ENCODE results near the gene RNF212.

DNA sequence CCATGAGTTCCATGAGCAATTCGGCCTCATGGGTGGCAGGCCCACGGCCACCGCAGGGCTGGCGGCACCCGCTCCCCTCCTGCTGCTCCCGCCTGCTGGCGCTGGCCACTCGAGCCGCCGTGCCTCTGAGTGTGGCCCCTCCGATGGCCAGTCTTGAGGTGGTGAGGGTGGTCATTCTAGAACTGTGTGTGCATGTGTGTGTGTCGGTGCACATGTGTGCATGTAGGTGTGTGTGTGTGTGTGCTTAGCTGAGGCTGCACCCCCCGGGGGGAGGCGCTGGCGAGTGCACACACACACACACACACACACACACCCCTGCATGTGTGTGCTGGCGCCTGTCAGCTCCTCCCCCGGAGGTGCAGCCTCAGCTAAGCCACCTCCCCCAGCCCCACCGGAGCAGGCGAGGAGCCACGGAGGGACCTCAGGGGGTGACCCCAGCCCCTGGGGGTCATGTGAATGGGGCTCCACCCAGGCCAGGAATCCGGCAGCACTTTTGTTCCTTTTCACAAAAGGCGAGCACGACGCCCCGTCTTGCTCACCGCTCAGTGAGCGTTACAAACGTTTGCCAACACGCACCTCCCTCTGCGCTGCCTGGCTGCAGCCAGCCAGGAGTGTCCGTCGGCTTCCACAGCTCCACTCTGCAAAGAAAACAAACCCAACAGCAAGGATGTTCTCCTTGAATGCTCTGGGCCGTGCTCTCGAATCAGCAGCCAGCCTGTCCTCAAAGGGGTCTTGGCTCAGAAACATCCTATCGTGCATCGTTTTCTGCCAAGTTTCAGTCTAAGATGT lies 72.0 kb downstream of the RNF212 start:
- TF ChIP-seq POLR2AphosphoS2 (IDR thresholded peaks at IDR 0.05; ENCODE audit: low read length) (no peak), RBBP5 (IDR thresholded peaks at IDR 0.05; ENCODE audit: borderline replicate concordance, insufficient read depth, low read length, poor library complexity, severe bottlenecking) (peak; percentile 54), MAFF (IDR thresholded peaks at IDR 0.05; ENCODE audit: low read length) (no peak), SMC3 (conservative IDR thresholded peaks at IDR 0.05; ENCODE audit: insufficient read depth, low read depth, low read length) (no peak), RAD51 (IDR thresholded peaks at IDR 0.05; ENCODE audit: borderline replicate concordance, low read depth) (no peak), RFX1 (IDR thresholded peaks at IDR 0.05) (no peak), ARHGAP35 (IDR thresholded peaks at IDR 0.05; ENCODE audit: partially characterized antibody) (no peak), POLR2AphosphoS5 (IDR thresholded peaks at IDR 0.05; ENCODE audit: control insufficient read depth, insufficient read depth, low read depth, low read length) (no peak), POLR2A (conservative IDR thresholded peaks at IDR 0.05) (no peak)
- TF ChIP-seq, protein P1, sequence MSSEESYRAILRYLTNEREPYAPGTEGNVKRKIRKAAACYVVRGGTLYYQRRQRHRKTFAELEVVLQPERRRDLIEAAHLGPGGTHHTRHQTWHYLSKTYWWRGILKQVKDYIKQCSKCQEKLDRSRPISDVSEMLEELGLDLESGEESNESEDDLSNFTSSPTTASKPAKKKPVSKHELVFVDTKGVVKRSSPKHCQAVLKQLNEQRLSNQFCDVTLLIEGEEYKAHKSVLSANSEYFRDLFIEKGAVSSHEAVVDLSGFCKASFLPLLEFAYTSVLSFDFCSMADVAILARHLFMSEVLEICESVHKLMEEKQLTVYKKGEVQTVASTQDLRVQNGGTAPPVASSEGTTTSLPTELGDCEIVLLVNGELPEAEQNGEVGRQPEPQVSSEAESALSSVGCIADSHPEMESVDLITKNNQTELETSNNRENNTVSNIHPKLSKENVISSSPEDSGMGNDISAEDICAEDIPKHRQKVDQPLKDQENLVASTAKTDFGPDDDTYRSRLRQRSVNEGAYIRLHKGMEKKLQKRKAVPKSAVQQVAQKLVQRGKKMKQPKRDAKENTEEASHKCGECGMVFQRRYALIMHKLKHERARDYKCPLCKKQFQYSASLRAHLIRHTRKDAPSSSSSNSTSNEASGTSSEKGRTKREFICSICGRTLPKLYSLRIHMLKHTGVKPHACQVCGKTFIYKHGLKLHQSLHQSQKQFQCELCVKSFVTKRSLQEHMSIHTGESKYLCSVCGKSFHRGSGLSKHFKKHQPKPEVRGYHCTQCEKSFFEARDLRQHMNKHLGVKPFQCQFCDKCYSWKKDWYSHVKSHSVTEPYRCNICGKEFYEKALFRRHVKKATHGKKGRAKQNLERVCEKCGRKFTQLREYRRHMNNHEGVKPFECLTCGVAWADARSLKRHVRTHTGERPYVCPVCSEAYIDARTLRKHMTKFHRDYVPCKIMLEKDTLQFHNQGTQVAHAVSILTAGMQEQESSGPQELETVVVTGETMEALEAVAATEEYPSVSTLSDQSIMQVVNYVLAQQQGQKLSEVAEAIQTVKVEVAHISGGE (CRISPR knock-in tag; IDR thresholded peaks at IDR 0.05), result no peak
- TF ChIP-seq, protein P2, sequence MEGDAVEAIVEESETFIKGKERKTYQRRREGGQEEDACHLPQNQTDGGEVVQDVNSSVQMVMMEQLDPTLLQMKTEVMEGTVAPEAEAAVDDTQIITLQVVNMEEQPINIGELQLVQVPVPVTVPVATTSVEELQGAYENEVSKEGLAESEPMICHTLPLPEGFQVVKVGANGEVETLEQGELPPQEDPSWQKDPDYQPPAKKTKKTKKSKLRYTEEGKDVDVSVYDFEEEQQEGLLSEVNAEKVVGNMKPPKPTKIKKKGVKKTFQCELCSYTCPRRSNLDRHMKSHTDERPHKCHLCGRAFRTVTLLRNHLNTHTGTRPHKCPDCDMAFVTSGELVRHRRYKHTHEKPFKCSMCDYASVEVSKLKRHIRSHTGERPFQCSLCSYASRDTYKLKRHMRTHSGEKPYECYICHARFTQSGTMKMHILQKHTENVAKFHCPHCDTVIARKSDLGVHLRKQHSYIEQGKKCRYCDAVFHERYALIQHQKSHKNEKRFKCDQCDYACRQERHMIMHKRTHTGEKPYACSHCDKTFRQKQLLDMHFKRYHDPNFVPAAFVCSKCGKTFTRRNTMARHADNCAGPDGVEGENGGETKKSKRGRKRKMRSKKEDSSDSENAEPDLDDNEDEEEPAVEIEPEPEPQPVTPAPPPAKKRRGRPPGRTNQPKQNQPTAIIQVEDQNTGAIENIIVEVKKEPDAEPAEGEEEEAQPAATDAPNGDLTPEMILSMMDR (IDR thresholded peaks at IDR 0.05 in 2 of 3, conservative IDR thresholded peaks at IDR 0.05 in 1 of 3; ENCODE audit: insufficient read depth in 2 of 3, low read depth in 1 of 3, low read length in 3 of 3), result no peak; a peak in 1 of 6 replicates
- TF ChIP-seq, protein P3, sequence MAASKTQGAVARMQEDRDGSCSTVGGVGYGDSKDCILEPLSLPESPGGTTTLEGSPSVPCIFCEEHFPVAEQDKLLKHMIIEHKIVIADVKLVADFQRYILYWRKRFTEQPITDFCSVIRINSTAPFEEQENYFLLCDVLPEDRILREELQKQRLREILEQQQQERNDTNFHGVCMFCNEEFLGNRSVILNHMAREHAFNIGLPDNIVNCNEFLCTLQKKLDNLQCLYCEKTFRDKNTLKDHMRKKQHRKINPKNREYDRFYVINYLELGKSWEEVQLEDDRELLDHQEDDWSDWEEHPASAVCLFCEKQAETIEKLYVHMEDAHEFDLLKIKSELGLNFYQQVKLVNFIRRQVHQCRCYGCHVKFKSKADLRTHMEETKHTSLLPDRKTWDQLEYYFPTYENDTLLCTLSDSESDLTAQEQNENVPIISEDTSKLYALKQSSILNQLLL (CRISPR knock-in tag; IDR thresholded peaks at IDR 0.05; ENCODE audit: borderline replicate concordance), result no peak

All from K562 (cell line).